HG02973 (cell line): Measurements from ENCODE around the gene GNAI2.
"Not testable (repeated sequence)": the region's sequence is repeated elsewhere in the genome, so short reads cannot be mapped to it uniquely, and the experiment has no call there.

ENCODE experiments used
- ATAC-seq: cut with Tn5 transposase; IDR thresholded peaks from one replicate; pipeline ENCODE4 v1.9.1; 2021; ENCODE audit warnings: moderate library complexity; ENCODE audit not compliant: unreplicated experiment

The GNAI2 gene

DNA sequence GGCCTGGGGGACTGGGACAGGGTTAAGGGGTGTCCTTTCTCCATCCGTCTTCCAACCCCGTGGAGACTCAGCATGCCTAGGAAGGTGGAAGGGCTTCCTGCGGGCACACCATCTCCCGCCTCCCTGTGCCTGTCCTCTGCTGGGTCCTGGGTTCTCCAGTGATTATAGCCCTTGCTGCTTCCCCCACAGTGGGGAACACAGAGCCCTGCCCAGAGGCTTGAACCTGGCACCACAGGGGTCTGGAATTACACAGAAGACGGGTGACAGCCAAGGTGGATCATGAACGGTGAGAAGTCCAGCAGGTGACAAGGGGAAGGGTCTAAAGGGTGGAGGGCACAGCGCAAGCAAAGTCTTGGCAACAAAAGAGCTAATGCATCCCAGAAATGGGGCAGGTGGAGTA lies 26.8 kb downstream of the GNAI2 start:
- ATAC-seq = no peak

DNA sequence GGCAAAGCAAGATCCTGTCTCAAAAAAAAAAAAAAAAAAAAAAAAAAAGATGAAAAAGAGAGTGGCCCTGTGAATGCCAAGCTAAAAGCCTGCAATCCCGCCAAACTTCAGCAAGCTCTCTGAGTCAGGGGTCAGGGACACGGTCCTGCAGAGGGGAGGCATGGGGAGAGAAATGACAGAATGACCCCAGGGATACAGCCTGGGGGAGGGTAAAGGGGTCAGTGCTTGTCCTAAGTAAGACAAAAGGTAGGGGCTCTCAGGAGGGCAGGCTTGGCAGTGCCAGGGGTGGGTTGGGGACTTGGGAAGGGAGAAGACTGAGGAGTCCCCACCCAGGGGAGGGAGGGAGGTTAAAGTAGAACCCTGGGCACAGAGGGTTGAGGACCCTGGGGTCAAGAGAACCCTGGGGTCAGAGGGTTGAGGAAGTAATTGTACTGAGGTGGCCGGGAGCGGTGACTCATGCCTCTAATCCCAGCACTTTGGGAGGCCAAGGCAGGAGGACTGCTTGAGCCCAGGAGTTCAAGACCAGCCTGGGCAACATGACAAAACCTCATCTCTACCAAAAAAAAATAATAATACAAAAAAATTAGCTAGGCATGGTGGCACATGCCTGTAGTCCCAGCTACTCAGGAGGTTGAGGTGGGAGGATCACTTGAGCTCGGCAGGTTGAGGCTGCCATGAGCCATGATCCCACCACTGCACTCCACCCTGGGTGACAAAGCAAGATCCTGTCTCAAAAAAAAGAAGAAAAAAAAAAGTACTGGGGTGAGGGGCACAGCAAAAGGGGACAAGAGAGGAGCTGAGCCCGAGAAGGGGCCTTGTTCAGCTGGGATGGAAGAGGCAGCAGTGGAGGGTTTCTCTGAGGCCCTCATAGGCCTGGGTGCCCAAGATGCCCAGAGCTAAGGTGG lies 27.7 kb downstream of the GNAI2 start:
- no peak for ATAC-seq

DNA sequence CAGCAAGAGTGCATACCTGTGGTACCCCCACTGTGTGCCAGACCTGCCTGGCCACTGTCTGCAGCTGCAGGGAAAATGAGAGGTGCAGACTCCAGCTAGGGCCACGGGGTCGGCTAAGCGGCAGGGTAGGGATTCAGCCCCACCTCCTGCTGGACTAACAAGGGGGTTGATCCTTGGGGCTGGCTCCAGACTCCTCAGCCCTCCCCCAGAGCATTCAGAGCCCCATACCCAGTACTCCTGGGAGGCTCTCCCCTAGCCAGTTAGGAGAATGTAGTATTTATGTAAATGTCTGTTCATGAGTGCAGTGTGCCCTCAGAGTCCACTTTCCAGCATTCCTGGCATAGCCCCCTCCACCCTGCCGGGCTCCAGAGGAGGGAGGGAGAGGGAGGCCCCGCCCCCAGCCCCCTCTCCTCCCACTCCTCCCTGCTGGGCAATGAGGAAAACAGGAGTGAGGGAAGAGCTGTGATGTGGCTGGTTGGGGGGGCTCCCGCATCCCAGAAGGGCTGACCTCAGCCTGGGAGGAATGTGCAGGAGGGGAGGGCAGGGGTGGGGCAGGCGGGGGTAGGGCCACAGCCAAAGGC lies 28.5 kb downstream of the GNAI2 start:
- no peak for ATAC-seq

DNA sequence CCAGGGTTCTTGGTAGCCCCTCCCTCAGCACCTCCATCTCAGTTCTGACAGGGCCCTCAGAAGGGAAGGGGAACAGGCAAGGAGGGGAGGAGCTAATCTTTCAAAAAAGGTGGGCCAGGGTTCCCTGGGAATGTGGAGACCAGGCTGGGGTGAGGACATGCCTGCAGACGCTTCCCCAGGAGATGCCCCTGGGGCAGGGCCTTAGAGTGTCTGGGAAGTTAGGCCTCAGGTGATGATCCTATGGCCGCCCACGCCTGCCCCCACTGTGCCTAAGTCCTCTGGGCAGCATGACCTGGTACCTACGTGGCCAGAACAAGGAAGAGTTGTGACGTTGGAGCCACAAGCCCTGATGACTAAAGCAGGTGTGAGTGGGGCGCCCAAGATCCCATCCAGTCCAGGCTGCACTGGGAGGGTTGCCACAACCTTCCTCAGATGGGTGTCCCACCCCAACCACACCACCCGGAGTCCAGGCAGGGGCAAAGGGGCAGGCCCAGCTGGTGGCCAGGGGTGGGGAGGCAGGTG lies 29.0 kb downstream of the GNAI2 start:
- no peak for ATAC-seq

DNA sequence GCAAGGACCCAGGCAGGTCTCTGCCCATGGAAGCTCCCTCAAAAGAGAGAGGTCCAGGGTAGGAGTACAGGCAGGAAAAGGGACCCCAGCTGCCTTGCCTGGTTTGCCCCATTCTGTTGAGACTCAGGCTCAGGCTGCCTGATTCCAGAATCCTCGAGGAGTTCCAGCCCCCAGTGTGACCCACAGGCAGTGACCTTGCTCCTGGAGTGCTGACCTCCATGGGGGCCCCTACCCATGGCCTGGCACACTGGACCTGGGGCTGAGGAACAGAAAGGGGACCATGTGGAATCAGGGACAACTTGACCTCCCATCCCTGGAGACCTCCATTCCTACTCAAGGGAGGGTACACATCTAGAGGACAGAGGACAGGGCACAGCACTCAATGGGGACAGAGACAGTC lies 29.6 kb downstream of the GNAI2 start:
- ATAC-seq = no peak

DNA sequence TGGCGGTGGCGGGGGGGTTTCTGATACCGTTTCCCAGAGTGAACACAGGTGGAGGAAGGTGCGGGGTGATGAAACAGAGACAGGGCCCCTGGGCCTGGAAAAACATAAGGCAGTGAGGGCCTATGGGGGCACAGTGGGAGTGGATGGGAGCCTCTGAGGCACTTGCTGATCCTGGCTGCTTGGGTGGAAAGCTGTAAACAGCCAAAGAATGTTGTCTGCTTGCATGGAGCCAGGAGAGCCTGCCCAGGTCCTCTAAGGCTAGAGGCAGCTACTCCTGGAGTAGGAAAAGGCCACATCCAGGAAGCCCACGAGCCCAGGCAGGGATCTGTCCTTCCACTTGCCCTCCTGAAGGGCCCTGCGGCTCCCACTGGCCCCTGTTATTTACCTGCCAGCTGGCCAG lies 30.0 kb downstream of the GNAI2 start:
- no peak for ATAC-seq

DNA sequence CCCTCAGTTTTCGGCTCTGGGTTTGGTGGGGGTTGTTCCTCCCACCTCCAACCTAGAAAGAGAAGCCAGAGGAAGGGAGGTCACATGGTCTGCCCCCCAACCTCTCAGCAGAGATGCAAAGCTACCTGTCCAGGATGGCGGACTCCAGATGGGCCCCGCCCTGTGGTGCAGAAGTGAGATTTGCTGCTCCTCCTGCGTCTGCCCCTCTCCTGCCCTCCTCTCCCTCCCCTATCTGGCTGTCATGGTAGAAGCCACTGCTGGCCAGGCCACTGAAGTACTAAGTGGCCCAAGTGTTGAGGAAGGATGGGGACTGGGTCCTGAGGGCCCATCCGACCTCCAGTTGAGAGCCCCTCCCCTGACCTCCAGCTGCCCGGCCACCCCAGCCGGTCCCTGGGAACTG lies 30.8 kb downstream of the GNAI2 start:
- ATAC-seq = no peak

DNA sequence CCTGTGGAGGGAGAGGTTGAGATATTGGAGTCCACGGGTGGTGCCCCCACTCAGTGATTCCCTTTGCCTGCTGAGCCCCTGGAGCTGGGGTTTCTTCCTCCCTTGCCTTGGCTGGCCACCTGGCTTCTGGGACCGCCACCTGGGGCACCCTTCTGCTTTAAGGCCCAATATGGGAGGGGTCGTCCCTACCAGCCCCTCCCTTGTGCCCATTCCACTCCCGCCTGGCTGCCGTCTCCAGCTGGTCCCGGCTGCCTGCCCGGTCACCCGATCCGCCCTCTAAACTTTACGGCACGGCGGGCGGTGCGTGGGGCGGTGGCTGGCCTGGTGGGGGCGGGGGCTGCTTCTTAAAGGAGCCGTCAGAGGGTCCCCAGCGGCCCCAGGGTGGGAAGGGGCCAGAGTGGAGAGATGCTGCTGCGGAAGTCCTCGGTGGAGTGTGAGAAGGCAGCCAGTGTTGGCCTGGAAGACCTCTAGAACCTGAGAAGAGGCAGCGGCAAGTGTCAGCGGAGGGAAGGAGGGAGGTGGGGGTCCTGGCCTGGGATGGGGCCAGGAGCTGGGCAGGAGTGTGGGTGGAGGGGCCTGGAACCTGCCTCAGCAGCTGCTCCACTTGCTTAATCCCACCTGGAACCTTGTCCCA lies 31.4 kb downstream of the GNAI2 start:
- ATAC-seq = no peak

DNA sequence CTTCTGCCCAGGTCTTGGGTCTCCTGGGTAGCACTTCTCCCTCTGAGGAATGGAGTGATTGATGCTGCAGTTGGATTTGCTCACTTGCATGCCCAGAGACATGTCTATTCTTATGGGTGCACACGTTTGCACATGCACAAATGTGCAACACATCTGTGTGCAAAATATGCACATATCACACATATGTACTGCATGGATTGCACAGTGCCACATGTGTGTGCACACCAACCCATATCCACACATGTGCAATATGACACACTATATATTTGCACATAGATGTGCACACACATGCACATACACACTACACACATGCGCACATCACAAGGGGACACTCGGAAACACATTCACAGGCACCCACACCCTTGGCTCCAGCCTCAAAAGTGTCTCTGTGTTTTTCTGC lies 32.3 kb downstream of the GNAI2 start:
- ATAC-seq = no peak

DNA sequence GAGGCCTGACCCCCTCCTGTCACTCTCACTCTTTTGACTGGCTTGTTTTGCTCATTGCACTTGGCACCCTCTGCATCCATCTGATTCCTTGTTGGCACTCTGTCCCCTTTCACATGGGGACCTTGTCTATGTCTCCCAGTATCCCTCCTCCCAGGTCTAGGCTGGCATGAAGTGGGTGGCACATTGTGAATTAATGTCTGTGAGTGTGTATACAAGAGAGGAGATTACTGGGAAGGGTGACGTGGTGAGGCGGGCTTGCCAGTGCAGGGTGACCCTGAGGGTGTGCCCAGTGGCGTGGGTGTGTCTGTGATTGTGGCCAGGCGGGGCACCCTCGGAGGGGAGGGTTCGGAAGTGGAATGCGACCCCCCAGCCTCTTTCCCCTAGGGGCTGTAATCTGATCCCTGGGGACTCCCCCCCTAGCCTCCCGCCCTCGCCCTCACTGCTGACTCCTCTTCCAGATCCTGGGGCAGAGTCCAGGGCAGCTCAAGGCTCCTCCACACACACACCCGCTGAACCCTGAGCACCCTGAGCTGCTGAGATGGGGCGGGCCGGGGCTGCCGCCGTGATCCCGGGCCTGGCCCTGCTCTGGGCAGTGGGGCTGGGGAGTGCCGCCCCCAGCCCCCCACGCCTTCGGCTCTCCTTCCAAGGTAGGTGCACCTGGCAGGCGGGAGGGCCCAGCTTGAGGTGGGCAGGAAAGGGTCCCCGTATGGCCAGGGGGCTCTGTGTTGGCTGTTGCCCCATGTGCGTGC lies 32.9 kb downstream of the GNAI2 start, which contains the start of gene SEMA3B:
Gene SEMA3B, plus strand, starts transcription at position 445 of the 749 bp plus-strand sequence. Its CDS starts 94 bp downstream, at position 539.
- no peak for ATAC-seq

DNA sequence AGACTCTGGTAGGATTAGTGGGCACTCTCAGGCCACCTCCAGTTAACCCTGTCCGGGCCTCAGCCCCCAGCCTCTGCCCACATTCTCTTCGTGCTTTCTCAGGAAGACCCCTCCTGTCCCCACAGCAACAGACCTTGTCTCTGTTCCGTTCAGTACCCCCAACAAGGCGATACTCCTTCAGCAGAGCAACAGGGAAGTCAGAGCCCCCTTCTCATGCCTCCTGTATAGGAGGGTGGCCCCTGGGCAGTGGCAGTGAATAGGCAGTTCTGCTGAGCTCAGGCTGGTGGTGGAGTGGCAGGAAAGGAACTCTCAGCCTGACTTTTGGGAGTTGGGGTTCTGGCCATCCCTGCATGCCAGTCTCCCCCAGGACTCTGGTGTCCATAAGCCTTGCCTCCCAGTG lies 33.5 kb downstream of the GNAI2 start:
- ATAC-seq = no peak

DNA sequence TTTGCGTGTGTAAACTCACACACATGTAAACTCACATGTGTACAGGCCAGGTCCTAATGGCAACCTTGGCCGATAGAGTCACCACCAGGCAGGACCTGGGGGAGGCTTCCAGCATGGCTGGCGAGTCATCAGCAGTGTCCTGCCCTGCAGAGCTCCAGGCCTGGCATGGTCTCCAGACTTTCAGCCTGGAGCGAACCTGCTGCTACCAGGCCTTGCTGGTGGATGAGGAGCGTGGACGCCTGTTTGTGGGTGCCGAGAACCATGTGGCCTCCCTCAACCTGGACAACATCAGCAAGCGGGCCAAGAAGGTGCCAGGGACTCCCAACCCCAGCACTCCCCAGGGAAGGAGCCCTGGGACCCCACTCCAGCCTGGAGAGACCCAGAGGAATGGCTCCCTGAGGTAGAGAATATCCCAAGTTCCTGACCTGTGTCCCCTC lies 34.0 kb downstream of the GNAI2 start:
- no peak for ATAC-seq

DNA sequence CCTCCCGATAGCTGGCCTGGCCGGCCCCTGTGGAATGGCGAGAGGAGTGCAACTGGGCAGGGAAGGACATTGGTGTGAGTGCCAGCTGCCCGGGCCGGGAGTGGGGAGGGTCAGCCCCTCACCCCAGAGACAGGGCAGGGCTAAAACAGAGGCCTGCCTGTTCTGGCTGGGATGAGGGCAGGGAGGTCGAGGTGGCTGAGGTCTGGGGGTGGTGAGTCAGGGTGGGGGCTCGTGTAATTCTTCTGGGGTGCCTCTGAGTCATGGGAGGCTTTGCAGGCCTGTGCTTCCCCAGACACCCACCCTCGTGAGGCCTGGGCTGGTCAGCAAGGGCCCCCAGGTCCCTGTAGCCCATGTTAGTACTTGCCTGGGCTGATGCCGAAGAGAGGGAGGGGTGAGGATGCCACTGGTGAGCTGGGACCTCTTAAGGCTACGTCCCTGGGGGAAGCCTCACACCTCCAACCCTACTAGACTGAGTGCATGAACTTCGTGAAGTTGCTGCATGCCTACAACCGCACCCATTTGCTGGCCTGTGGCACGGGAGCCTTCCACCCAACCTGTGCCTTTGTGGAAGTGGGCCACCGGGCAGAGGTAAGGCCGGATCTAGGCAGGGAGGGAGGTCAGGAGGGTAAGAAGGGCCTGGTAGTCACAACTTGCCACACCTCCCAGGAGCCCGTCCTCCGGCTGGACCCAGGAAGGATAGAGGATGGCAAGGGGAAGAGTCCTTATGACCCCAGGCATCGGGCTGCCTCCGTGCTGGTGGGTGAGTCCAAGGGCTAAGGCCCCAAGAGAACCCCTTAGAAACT lies 34.6 kb downstream of the GNAI2 start:
- no peak for ATAC-seq

DNA sequence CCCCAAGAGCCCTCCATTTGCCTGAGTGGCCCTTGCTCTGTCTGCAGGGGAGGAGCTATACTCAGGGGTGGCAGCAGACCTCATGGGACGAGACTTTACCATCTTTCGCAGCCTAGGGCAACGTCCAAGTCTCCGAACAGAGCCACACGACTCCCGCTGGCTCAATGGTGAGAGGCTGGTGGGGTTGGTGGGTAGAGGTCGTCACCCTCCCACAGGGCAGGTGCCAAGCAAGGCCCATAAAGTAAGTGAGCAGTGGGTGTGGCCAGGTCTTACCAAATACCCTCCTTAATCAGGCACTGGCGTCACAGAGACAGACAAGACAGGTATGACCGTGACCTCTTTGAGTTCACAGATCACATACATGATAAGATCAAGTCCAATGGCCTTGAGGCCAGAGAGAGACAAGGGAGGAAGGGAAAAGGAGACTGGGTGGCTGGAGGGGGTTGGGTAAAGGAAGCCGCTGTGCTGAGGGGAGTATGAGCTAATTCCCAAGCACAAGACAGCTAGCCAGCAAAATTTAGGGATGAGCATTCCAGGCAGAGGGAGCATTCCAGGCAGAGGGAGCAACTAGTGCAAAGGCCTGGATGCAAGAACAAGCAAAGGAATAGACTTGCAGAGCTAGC lies 35.4 kb downstream of the GNAI2 start:
- ATAC-seq = no peak

DNA sequence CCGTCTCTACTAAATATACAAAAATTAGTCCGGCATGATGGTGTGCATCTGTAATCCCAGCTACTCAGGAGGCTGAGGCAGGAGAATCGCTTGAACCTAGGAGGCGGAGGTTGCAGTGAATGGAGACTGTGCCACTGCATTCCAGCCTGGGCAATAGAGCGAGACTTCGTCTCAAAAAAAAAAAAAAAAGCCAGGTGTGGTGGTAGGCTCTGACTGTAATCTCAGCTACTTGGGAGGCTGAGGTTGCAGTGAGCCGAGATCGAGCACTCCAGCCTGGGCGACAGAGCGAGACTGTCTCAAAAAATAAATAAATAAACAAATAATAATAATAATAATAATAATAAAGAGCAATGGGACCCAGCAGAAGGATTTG lies 36.5 kb downstream of the GNAI2 start:
- not testable (repeated sequence) for ATAC-seq

DNA sequence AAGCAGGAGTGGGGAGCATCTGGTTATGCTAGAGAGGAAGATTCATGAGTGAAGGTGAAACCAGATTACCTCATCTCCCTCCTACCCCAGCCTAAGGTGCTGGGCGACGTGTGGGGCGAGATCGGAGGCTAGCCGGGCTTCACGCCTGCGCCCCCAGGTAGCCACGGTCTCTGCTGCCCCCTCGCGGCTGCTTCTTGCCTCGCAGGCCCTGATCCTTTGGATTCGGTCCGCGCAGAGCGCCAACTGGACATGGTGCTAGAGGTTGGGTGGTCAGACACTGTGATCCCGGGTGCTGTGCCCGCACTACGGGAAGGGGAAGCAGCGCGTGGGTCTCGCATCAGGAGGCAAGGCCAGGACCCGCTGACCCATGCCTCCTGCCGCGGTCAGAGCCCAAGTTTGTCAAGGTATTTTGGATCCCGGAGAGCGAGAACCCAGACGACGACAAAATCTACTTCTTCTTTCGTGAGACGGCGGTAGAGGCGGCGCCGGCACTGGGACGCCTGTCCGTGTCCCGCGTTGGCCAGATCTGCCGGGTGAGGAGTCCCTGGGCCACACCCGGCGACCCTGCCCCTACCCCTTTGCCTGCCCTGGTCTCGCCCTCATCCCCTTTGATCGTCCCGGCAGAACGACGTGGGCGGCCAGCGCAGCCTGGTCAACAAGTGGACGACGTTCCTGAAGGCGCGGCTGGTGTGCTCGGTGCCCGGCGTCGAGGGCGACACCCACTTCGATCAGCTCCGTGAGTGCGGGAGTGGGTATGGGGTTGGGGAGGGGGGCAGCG lies 37.1 kb downstream of the GNAI2 start:
- ATAC-seq = peak; percentile 81

DNA sequence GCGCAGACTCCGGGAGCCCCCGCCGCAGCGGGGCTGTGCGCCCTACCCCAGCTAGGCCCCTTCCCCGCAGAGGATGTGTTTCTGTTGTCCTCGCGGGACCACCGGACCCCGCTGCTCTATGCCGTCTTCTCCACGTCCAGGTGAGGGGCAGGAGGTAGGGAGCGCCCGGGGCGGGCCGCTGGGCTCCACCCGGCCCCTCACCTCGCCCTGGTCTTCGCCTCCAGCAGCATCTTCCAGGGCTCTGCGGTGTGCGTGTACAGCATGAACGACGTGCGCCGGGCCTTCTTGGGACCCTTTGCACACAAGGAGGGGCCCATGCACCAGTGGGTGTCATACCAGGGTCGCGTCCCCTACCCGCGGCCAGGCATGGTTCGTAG lies 37.7 kb downstream of the GNAI2 start:
- no peak for ATAC-seq

DNA sequence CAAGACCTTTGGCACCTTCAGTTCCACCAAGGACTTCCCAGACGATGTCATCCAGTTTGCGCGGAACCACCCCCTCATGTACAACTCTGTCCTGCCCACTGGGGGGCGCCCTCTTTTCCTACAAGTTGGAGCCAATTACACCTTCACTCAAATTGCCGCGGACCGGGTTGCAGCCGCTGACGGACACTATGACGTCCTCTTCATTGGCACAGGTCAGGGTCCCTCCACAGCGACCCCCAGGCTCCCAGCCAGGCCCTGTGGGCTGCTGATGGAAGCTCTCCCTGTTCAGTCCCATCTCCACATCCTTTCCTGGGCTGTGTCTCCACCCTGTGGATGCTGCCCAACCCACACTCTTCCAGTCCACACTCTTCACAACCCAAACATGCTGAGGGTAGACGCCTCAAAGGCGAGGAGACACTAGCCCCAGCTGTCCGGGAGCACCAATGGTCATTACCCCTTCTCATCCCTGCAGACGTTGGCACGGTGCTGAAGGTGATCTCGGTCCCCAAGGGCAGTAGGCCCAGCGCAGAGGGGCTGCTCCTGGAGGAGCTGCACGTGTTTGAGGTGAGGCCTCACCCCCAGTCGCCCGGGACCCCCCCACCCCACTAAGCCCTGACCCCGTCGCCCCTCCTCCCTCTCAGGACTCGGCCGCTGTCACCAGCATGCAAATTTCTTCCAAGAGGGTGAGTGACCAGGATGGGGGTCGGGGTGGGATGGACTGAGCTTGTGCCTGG lies 38.5 kb downstream of the GNAI2 start:
- ATAC-seq = no peak
